OCI-LY3 (cell line): ENCODE results near the gene P2RX4.
A peak's percentile ranks its signal among the peaks of the same experiment; 100 is the strongest.
"Not testable (repeated sequence)": the region's sequence is repeated elsewhere in the genome, so short reads cannot be mapped to it uniquely, and the experiment has no call there.

Source experiments
- H2AFZ ChIP-seq: fragments of 200-600, 300-600 bp; shearing (Covaris generic); 2 replicates; pipeline ENCODE4 v1.6.0; 2014; ENCODE audit warnings: antibody characterized with exemption, low read depth, low read length
- H3K27ac ChIP-seq: fragments of 200-600, 300-600 bp; sonication (generic); 2 replicates; pipeline ENCODE4 v1.5.1; 2014; ENCODE audit warnings: mild to moderate bottlenecking, low read length, moderate library complexity, mixed read lengths
- H3K27me3 ChIP-seq: fragments of 200-600, 300-600 bp; sonication (generic); 2 replicates; pipeline ENCODE4 v1.6.1; 2014; ENCODE audit warnings: low read depth, low read length, mixed read lengths
- H3K36me3 ChIP-seq: fragments of 200-600, 300-600 bp; sonication (generic); replicated peaks from 2 replicates; pipeline ENCODE3; 2014; ENCODE audit warnings: low read depth, low read length, mixed read lengths
- H3K4me1 ChIP-seq: fragments of 300-600, 200-600 bp; sonication (generic); 2 replicates; pipeline ENCODE4 v1.6.1; 2014; ENCODE audit warnings: low read length, mixed read lengths
- H3K4me2 ChIP-seq: fragments of 200-600, 300-600 bp; sonication (generic); 2 replicates; pipeline ENCODE4 v1.6.1; 2014; ENCODE audit warnings: low read length, mixed read lengths
- H3K4me3 ChIP-seq: fragments of 300-600, 200-600 bp; sonication (generic); 2 replicates; pipeline ENCODE4 v1.5.1; 2014; ENCODE audit warnings: antibody characterized with exemption, mild to moderate bottlenecking, low read length, moderate library complexity
- H3K79me2 ChIP-seq: fragments of 300-600, 200-600 bp; shearing (Covaris generic); 2 replicates; pipeline ENCODE4 v1.6.1; 2014; ENCODE audit warnings: mild to moderate bottlenecking, low read length, mixed read lengths
- H3K9ac ChIP-seq: fragments of 300-600, 200-600 bp; shearing (Covaris generic); 2 replicates; pipeline ENCODE4 v1.6.0; 2014; ENCODE audit warnings: mild to moderate bottlenecking, low read length, moderate library complexity
- H3K9me3 ChIP-seq: fragments of 200-600, 300-600 bp; shearing (Covaris generic); 2 replicates; pipeline ENCODE4 v1.6.1; 2014; ENCODE audit warnings: low read length, mixed read lengths; ENCODE audit not compliant: insufficient read depth
- H4K20me1 ChIP-seq: fragments of 200-600, 300-600 bp; sonication (generic); 2 replicates; pipeline ENCODE4 v1.6.1; 2016; ENCODE audit warnings: low read length, mixed read lengths; ENCODE audit not compliant: insufficient read depth
- CTCF ChIP-seq: fragments of 200-600, 300-600 bp; sonication (generic); IDR thresholded peaks from 2 replicates; pipeline ENCODE4 v1.5.1; 2014; ENCODE audit warnings: antibody characterized with exemption, low read length, low read depth
- EZH2phosphoT487 ChIP-seq: fragments of 200-600 bp; shearing (Covaris generic); IDR thresholded peaks from 2 replicates; pipeline ENCODE4 v1.6.1; 2018; ENCODE audit warnings: antibody characterized with exemption, mixed run types, low read depth

P2RX4 gene

GRCh38 chr12:121196902-121197301, 13.0 kb upstream of the P2RX4 start:
- H4K20me1 ChIP-seq, result no peaks in the 10 kb centered on the region
- peaks cover 5% of the 10 kb centered on the region; the same call in 1 of the 2 replicates for H3K4me1 ChIP-seq
- H3K4me2 ChIP-seq, result no peak overlapping the region
- H2AFZ ChIP-seq, result 0 out of 2 replicates have a peak overlapping the region, but pooled peaks have one; percentile 14
- H3K79me2 ChIP-seq, result no peaks in the 10 kb centered on the region
- TF ChIP-seq EZH2phosphoT487 (no peak), CTCF (no peak)
- H3K27me3 ChIP-seq, result no peaks in the 10 kb centered on the region
- no peak overlapping the region for H3K27ac ChIP-seq
- H3K36me3 ChIP-seq, result no peaks in the 10 kb centered on the region
- H3K4me3 ChIP-seq, result no peak overlapping the region
- H3K9ac ChIP-seq, result no peak overlapping the region
- H3K9me3 ChIP-seq, result no peaks in the 10 kb centered on the region

- no peaks in the 10 kb centered on the region for H3K36me3 ChIP-seq
- no peaks in the 10 kb centered on the region for H3K9me3 ChIP-seq
- no peak overlapping the region for H3K4me2 ChIP-seq
- TF ChIP-seq EZH2phosphoT487 (no peak), CTCF (no peak)
- no peaks in the 10 kb centered on the region for H4K20me1 ChIP-seq
- H3K27me3 ChIP-seq, result no peaks in the 10 kb centered on the region
- H3K9ac ChIP-seq, result no peak overlapping the region
- H3K79me2 ChIP-seq, result no peaks in the 10 kb centered on the region
- no peak overlapping the region for H2AFZ ChIP-seq
- no peak overlapping the region for H3K4me3 ChIP-seq
- H3K4me1 ChIP-seq, result peaks cover 5% of the 10 kb centered on the region; the same call in 1 of the 2 replicates
- H3K27ac ChIP-seq, result no peak overlapping the region
Observed at GRCh38 chr12:121198949-121199348, 11.0 kb upstream of the P2RX4 start.

- H2AFZ ChIP-seq, H3K27ac ChIP-seq, H3K9ac ChIP-seq, H4K20me1 ChIP-seq, H3K36me3 ChIP-seq, H3K4me2 ChIP-seq, H3K9me3 ChIP-seq, H3K4me1 ChIP-seq, H3K4me3 ChIP-seq, H3K79me2 ChIP-seq, H3K27me3 ChIP-seq: not testable (repeated sequence)
Observed at GRCh38 chr12:121201140-121201539, 8.8 kb upstream of the P2RX4 start.

- Histone ChIP-seq H3K4me2 (no peak overlapping the region), H3K4me3 (no peak overlapping the region), H3K9me3 (no peaks in the 10 kb centered on the region), H3K27ac (no peak overlapping the region), H2AFZ (no peak overlapping the region), H3K79me2 (no peaks in the 10 kb centered on the region), H3K27me3 (no peaks in the 10 kb centered on the region), H3K9ac (no peak overlapping the region), H4K20me1 (no peaks in the 10 kb centered on the region), H3K4me1 (peaks cover 4% of the 10 kb centered on the region; the same call in 1 of the 2 replicates), H3K36me3 (no peaks in the 10 kb centered on the region)
- no peak for TF ChIP-seq EZH2phosphoT487
- no peak for TF ChIP-seq CTCF
Observed at GRCh38 chr12:121202407-121203355, 7.2 kb upstream of the P2RX4 start.
